ENCODE measurements around the gene SERPINB8.

Gene SERPINB8

GRCh38 chr18:64019922-64020756 lies 50.3 kb downstream of the SERPINB8 start:
- DNase-seq (ENCODE audit: low read depth), result no peak

GRCh38 chr18:64026350-64026749 lies 56.5 kb downstream of the SERPINB8 start:
- DNase-seq (ENCODE audit: low read depth), result no peak

- no peak for DNase-seq (ENCODE audit: low read depth)
Measured at GRCh38 chr18:64027931-64028695, 58.2 kb downstream of the SERPINB8 start.

DNA sequence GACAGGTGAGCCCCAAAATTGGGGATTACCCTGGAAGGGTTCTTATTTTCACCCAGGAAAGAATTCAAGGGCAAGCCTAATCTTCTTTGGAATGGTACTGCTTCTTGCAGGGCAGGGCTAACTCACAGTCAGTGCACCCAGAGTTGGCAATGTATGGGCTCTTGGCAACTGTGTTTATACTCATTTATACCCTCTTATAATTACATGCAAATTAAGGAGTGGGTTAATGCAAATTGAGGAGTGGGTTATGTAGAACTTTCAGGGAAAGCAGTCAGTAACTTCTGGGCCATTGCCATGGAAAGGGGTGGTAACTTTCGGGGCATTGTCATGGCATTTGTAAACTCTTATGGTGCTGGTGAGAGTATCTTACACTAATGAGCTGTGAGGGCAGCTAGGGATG lies 59.2 kb downstream of the SERPINB8 start:
- DNase-seq (ENCODE audit: low read depth), result no peak

DNA sequence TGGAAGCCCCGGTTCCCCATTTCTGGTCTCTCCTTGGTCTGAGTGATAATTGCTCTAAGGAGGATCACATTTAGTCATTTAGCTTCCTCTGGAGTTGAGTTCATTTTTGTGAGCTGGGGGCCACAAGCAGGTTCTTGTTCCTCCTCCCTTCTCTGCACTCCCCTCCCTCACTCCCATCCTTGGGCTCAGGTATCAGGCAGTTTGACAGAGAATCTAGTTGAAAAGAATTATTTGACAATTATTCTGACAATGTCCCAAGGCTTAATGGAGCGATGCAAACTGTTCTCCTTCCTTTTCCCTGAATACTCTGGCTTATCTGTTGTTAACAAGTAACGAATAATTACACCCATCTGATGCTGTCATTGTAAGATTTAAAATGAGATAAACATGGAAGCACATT lies 61.5 kb downstream of the SERPINB8 start:
- DNase-seq (ENCODE audit: low read depth), result no peak

- DNase-seq (ENCODE audit: low read depth), result no peak
Measured at GRCh38 chr18:64032312-64032711, 62.4 kb downstream of the SERPINB8 start.

- no peak for DNase-seq (ENCODE audit: low read depth)
Measured at GRCh38 chr18:64037812-64038414, 68.0 kb downstream of the SERPINB8 start.
